OCI-LY1 (cell line): ENCODE results near the gene GLI3.

Experiments
- H2AFZ ChIP-seq: fragments of 200-600 bp; sonication (generic), shearing (Covaris generic); 2 replicates; pipeline ENCODE4 v1.6.0; 2014; ENCODE audit warnings: antibody characterized with exemption, mild to moderate bottlenecking, low read length
- H3F3A ChIP-seq: fragments of 200-600 bp; sonication (generic), shearing (Covaris generic); 2 replicates; pipeline ENCODE4 v1.6.0; 2014; ENCODE audit warnings: mild to moderate bottlenecking, antibody characterized with exemption, low read length, moderate library complexity; ENCODE audit not compliant: insufficient read depth
- H3K27ac ChIP-seq: fragments of 200-600 bp; sonication (generic); 2 replicates; pipeline ENCODE4 v1.5.1; 2014; ENCODE audit warnings: low read length, mixed run types, mild to moderate bottlenecking, low read depth; ENCODE audit not compliant: poor library complexity, severe bottlenecking
- H3K27me3 ChIP-seq: fragments of 200-600 bp; sonication (generic); 2 replicates; pipeline ENCODE4 v1.6.0; 2014; ENCODE audit warnings: antibody characterized with exemption, mild to moderate bottlenecking, low read length, moderate library complexity; ENCODE audit not compliant: insufficient read depth
- H3K36me3 ChIP-seq: fragments of 200-600 bp; sonication (generic); 2 replicates; pipeline ENCODE4 v1.6.1; 2014; ENCODE audit warnings: mild to moderate bottlenecking, antibody characterized with exemption, low read length, moderate library complexity, mixed read lengths; ENCODE audit not compliant: insufficient read depth
- H3K4me1 ChIP-seq: fragments of 200-600 bp; sonication (generic); 2 replicates; pipeline ENCODE4 v1.5.1; 2014; ENCODE audit warnings: mild to moderate bottlenecking, low read length, moderate library complexity; ENCODE audit not compliant: insufficient read depth, severe bottlenecking
- H3K4me2 ChIP-seq: fragments of 200-600 bp; sonication (generic), shearing (Covaris generic); 2 replicates; pipeline ENCODE4 v1.6.1; 2014; ENCODE audit warnings: low read length
- H3K4me3 ChIP-seq: fragments of 200-600 bp; sonication (generic); 2 replicates; pipeline ENCODE4 v1.5.1; 2014; ENCODE audit warnings: low read length, low read depth, mild to moderate bottlenecking, mixed read lengths; ENCODE audit not compliant: poor library complexity, severe bottlenecking
- H3K79me2 ChIP-seq: fragments of 200-600 bp; shearing (Covaris generic); 2 replicates; pipeline ENCODE4 v1.6.1; 2016; ENCODE audit warnings: mixed run types, low read length, mixed read lengths; ENCODE audit not compliant: insufficient read depth
- H3K9ac ChIP-seq: fragments of 200-600 bp; sonication (generic), shearing (Covaris generic); 2 replicates; pipeline ENCODE4 v1.6.1; 2014; ENCODE audit warnings: mild to moderate bottlenecking, low read length, mixed read lengths
- H3K9me2 ChIP-seq: fragments of 200-600 bp; sonication (generic), shearing (Covaris generic); 2 replicates; pipeline ENCODE4 v1.6.1; 2014; ENCODE audit warnings: low read depth, mild to moderate bottlenecking, low read length, mixed read lengths
- H3K9me3 ChIP-seq: fragments of 200-600 bp; shearing (Covaris generic); 2 replicates; pipeline ENCODE4 v1.6.1; 2014; ENCODE audit warnings: low read length, mixed read lengths
- H4K20me1 ChIP-seq: fragments of 200-600 bp; sonication (generic), shearing (Covaris generic); 2 replicates; pipeline ENCODE4 v1.6.0; 2016; ENCODE audit warnings: mild to moderate bottlenecking, low read length; ENCODE audit not compliant: insufficient read depth
- CTCF ChIP-seq: fragments of 200-600 bp; sonication (generic), shearing (Covaris generic); IDR thresholded peaks from 2 replicates; pipeline ENCODE4 v1.5.1; 2017; ENCODE audit warnings: mild to moderate bottlenecking, antibody characterized with exemption, low read length, moderate library complexity, mixed read lengths
- EZH2 ChIP-seq: fragments of 200-600 bp; sonication (generic), shearing (Covaris generic); IDR thresholded peaks from 2 replicates; pipeline ENCODE4 v1.8.0; 2017; ENCODE audit warnings: borderline replicate concordance, mixed run types, mild to moderate bottlenecking, antibody characterized with exemption, low read length, moderate library complexity, mixed read lengths

The GLI3 gene

DNA sequence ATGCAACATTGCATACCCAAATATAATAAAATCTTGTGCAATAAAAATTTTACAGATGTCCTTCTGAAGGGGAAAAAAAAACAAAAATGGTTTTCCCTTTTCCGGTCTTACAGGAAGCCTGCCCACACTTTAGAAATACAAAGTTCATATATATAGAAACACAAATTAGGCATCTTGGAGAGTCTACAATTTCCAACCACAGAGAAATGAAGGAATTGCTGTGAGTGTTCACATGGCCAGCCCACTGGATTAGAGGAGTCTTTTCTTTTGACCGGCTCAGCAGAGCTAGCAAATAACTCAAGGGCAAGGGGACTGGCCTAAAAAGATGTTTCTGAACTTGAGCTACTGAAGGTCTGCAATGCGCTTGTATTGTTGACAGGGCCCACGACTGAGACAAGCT lies 92.4 kb downstream of the GLI3 start:
- no peaks in the 10 kb centered on the region for H3K4me1 ChIP-seq
- H3K27ac ChIP-seq: no peak overlapping the region
- no peaks in the 10 kb centered on the region for H3K36me3 ChIP-seq
- no peaks in the 10 kb centered on the region for H3K79me2 ChIP-seq
- no peaks in the 10 kb centered on the region for H3K9me3 ChIP-seq
- no peaks in the 10 kb centered on the region for H3K9me2 ChIP-seq
- H2AFZ ChIP-seq: no peak overlapping the region
- H3K27me3 ChIP-seq: no peaks in the 10 kb centered on the region; the same call in none of the 2 replicates
- no peak overlapping the region for H3K9ac ChIP-seq
- no peak overlapping the region for H3K4me2 ChIP-seq
- H3F3A ChIP-seq: no peaks in the 10 kb centered on the region
- H3K4me3 ChIP-seq: no peak overlapping the region
- H4K20me1 ChIP-seq: no peaks in the 10 kb centered on the region
- no peak for TF ChIP-seq CTCF
- no peak for TF ChIP-seq EZH2

- Histone ChIP-seq H3F3A (no peaks in the 10 kb centered on the region), H3K9me2 (no peaks in the 10 kb centered on the region), H3K4me3 (no peak overlapping the region), H4K20me1 (no peaks in the 10 kb centered on the region), H3K9ac (no peak overlapping the region), H3K79me2 (no peaks in the 10 kb centered on the region), H3K4me1 (no peaks in the 10 kb centered on the region), H3K27ac (no peak overlapping the region), H3K9me3 (no peaks in the 10 kb centered on the region), H3K36me3 (no peaks in the 10 kb centered on the region), H3K27me3 (no peaks in the 10 kb centered on the region; the same call in none of the 2 replicates), H2AFZ (no peak overlapping the region), H3K4me2 (no peak overlapping the region)
- TF ChIP-seq CTCF (no peak), EZH2 (no peak)
Observed at GRCh38 chr7:42143711-42144600, 93.1 kb downstream of the GLI3 start.

DNA sequence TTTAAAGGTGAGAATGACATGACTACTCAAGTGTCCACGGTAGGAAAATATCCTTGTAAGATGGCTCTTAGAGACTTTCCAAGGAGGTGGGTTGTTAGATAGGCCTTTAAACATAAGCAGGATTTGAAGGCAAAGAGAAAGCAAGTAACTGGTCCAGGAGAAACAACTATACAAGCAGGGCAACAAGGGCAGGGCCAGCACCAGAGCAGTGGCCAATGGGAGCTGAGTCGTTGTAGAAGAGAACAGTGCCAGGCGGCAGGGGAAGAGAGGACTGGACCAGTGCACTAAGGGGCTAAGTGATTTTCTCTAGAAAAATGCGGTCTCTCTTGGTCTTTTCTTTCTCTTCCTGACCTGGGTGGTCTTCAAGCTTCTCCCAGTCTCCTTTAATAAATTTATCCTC lies 94.9 kb downstream of the GLI3 start:
- H4K20me1 ChIP-seq: no peaks in the 10 kb centered on the region
- H3K36me3 ChIP-seq: no peaks in the 10 kb centered on the region
- no peaks in the 10 kb centered on the region for H3F3A ChIP-seq
- H3K79me2 ChIP-seq: no peaks in the 10 kb centered on the region
- no peak overlapping the region for H3K4me2 ChIP-seq
- TF ChIP-seq CTCF: no peak
- no peak for TF ChIP-seq EZH2
- H3K4me1 ChIP-seq: no peaks in the 10 kb centered on the region
- H3K27me3 ChIP-seq: no peaks in the 10 kb centered on the region; the same call in none of the 2 replicates
- H2AFZ ChIP-seq: no peak overlapping the region
- H3K27ac ChIP-seq: no peak overlapping the region
- H3K4me3 ChIP-seq: no peak overlapping the region
- no peak overlapping the region for H3K9ac ChIP-seq
- no peaks in the 10 kb centered on the region for H3K9me3 ChIP-seq
- no peaks in the 10 kb centered on the region for H3K9me2 ChIP-seq
